22Rv1 (cell line): Measurements from ENCODE around the gene CAPN13.

Experiments used
- H3K27ac ChIP-seq: fragments of 450-650 bp; 2 replicates; pipeline ENCODE4 v1.5.1; 2017
- CTCF ChIP-seq: fragments of 450-650 bp; IDR thresholded peaks from 2 replicates; pipeline ENCODE4 v1.5.1; 2017; ENCODE audit warnings: mild to moderate bottlenecking
- ZFX ChIP-seq: fragments of 450-650 bp; IDR thresholded peaks from 2 replicates; pipeline ENCODE4 v1.6.1; 2017; ENCODE audit warnings: antibody characterized with exemption, borderline replicate concordance

Gene CAPN13

GRCh38 chr2:30777661-30778505, 29.4 kb downstream of the CAPN13 start:
- no peak overlapping the region for H3K27ac ChIP-seq
- TF ChIP-seq ZFX, result no peak
- no peak for TF ChIP-seq CTCF

- TF ChIP-seq ZFX (no peak), CTCF (no peak)
- H3K27ac ChIP-seq, result no peak overlapping the region
Measured at GRCh38 chr2:30776831-30777635, 30.2 kb downstream of the CAPN13 start.

DNA sequence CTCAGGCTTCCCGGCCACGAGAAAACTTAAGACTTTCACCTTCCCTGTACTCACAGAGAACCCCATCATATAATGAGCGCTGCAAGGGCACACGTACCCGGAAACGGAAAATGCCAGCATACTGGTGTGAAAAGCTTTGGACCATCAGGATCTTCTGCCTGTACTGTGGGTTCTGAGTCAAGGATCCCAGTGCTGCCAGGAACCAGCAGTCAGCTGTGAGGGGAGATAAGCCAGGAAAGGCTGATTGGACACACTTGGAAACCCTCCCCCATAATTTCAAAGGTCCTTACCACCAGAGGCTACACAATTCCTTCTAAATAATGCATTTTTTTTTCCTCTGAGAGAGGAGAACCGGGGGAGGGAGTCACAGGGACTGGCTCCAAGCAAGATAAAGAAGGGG, 31.4 kb downstream of the CAPN13 start:
- H3K27ac ChIP-seq, result no peak overlapping the region
- no peak for TF ChIP-seq CTCF
- TF ChIP-seq ZFX, result no peak

- no peak overlapping the region for H3K27ac ChIP-seq
- TF ChIP-seq ZFX, result no peak
- no peak for TF ChIP-seq CTCF
Measured at GRCh38 chr2:30772021-30772705, 35.1 kb downstream of the CAPN13 start.

- TF ChIP-seq ZFX, result no peak
- no peak for TF ChIP-seq CTCF
- no peak overlapping the region for H3K27ac ChIP-seq
Measured at GRCh38 chr2:30770816-30771576, 36.2 kb downstream of the CAPN13 start.

DNA sequence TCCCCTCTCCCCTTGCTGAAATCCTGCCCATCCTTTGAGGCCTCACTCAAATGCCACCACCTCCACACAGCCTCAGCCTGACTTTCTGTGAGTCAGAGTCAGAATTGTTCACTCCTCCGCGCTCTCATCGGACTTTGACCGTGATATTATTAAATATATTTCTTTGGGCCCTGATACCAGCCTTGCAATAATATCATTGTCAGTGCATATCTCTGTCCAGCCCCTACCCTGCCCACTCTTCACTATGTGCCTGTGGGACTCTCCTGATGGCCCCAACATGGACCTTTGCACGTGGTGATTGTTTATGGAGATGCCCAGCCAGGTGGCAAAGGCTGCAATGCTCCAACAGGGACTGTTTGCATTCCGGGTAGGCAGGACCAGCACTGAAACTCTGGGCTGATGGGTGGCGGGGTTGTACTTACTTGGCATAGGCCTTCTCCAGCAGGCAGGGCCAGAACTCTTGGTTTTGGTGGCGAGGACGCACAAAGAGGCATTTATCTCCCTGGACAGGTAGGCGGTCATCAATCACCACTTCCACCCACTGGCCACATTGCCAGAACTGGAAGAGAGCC, 37.3 kb downstream of the CAPN13 start:
- no peak overlapping the region for H3K27ac ChIP-seq
- TF ChIP-seq CTCF (no peak), ZFX (no peak)
